GM19372 (cell line): Measurements from ENCODE around the gene CYP2D6.
A peak's percentile ranks its signal among the peaks of the same experiment; 100 is the strongest.

ENCODE experiments used
- ATAC-seq: cut with Tn5 transposase; IDR thresholded peaks from one replicate; pipeline ENCODE4 v1.9.1; 2021; ENCODE audit warnings: mild to moderate bottlenecking, low read depth, moderate library complexity; ENCODE audit not compliant: unreplicated experiment

CYP2D6 gene

GRCh38 chr22:42090596-42091454, 39.8 kb downstream of the CYP2D6 start, which contains the start of gene NDUFA6:
Gene NDUFA6, minus strand, starts transcription at chr22:42090772. Its CDS starts 28 bp downstream, at chr22:42090744.
- peak; percentile 96 for ATAC-seq

GRCh38 chr22:42086051-42086450, 44.6 kb downstream of the CYP2D6 start:
- ATAC-seq, result no peak

GRCh38 chr22:42084874-42085273, 45.7 kb downstream of the CYP2D6 start:
- ATAC-seq, result no peak

- ATAC-seq, result no peak
Observed at GRCh38 chr22:42083119-42083518, 47.5 kb downstream of the CYP2D6 start.

GRCh38 chr22:42080287-42080686, 50.3 kb downstream of the CYP2D6 start:
- no peak for ATAC-seq

GRCh38 chr22:42079319-42080251, 51.0 kb downstream of the CYP2D6 start, which contains the start of gene SMDT1:
Gene SMDT1, plus strand, starts transcription at chr22:42079700. Its CDS starts 69 bp downstream, at chr22:42079769.
- peak; percentile 81 for ATAC-seq

- peak; percentile 11 for ATAC-seq
Observed at GRCh38 chr22:42078469-42079318, 51.9 kb downstream of the CYP2D6 start.

- ATAC-seq, result no peak
Observed at GRCh38 chr22:42077486-42078125, 53.0 kb downstream of the CYP2D6 start.

- no peak for ATAC-seq
Observed at GRCh38 chr22:42076764-42077485, 53.7 kb downstream of the CYP2D6 start.
